Panc1 (cell line): ENCODE measurements around the gene CAPN3. TPM values are rescaled to one million over a fixed set of nuclear protein-coding genes. Genes with fewer than 3 reads are reported as not detected.

Experiments
- ATAC-seq: fragments of 200-7000 bp; cut with Tn5 transposase; 2 replicates; pipeline ENCODE4 v1.9.1; 2020; ENCODE audit warnings: mild to moderate bottlenecking, moderate library complexity
- BruUV-seq: library from RNA; stranded (reverse); fragments of 400-500 nt; replicated peaks from 2 replicates; lab custom pipeline; 2021; lab: Mats Ljungman, UMichigan
- CTCF ChIA-PET: fragments of 300-600 bp; sonication (Branson Sonifier 250); formaldehyde crosslinking; loops from one replicate; lab custom pipeline; 2022; ENCODE audit warnings: antibody characterized with exemption; lab: Charles Lee
- POLR2A ChIA-PET: fragments of 300-600 bp; sonication (Branson Sonifier 250); formaldehyde crosslinking; loops from one replicate; lab custom pipeline; 2022; ENCODE audit warnings: antibody characterized with exemption; lab: Charles Lee
- DNase-seq: peaks from one replicate; pipeline ENCODE4 v3.0.0-alpha.2; 2010; ENCODE audit warnings: low read depth, low spot score
- H3K27ac ChIP-seq: 2 replicates; pipeline ENCODE4 v1.5.1; 2011; ENCODE audit warnings: mild to moderate bottlenecking, low read length, inconsistent platforms
- H3K27me3 ChIP-seq: fragments of 200-500 bp; sonication (Bioruptor generic); 2 replicates; pipeline ENCODE4 v1.6.0; 2014; ENCODE audit warnings: low read length, inconsistent platforms; ENCODE audit not compliant: control insufficient read depth, insufficient read depth
- H3K36me3 ChIP-seq: fragments of 200-500 bp; sonication (Bioruptor generic); 2 replicates; pipeline ENCODE4 v1.5.1; 2014; ENCODE audit warnings: inconsistent platforms, mild to moderate bottlenecking, low read length, moderate library complexity; ENCODE audit not compliant: control insufficient read depth, insufficient read depth
- H3K4me1 ChIP-seq: 2 replicates; pipeline ENCODE4 v1.5.1; 2011; ENCODE audit warnings: inconsistent platforms, mild to moderate bottlenecking, low read length, moderate library complexity; ENCODE audit not compliant: control insufficient read depth, insufficient read depth
- H3K4me3 ChIP-seq, 2 experiments: 2 replicates each; pipeline ENCODE4 v1.5.1; 2011 to 2012; ENCODE audit warnings: low read depth in 2 of 2, low read length in 2 of 2, mild to moderate bottlenecking in 2 of 2, inconsistent platforms in 1 of 2, moderate library complexity in 1 of 2
- H3K9me3 ChIP-seq: fragments of 200-500 bp; sonication (Bioruptor generic); 2 replicates; pipeline ENCODE4 v1.5.1; 2014; ENCODE audit warnings: low read depth, mild to moderate bottlenecking, inconsistent platforms, low read length, moderate library complexity; ENCODE audit not compliant: control insufficient read depth, insufficient read depth
- POLR2AphosphoS5 ChIP-seq: IDR thresholded peaks from 2 replicates; pipeline ENCODE4 v1.6.1; 2012; ENCODE audit warnings: mild to moderate bottlenecking, low read depth, low read length, moderate library complexity
- SIN3A ChIP-seq: IDR thresholded peaks from 2 replicates; pipeline ENCODE4 v1.6.1; 2012; ENCODE audit warnings: low read depth, mild to moderate bottlenecking, low read length, moderate library complexity, borderline replicate concordance; ENCODE audit not compliant: insufficient read depth
- TCF7L2 ChIP-seq: IDR thresholded peaks from 2 replicates; pipeline ENCODE4 v1.6.1; 2011; ENCODE audit warnings: mild to moderate bottlenecking, low read depth, low read length, inconsistent platforms
- in situ Hi-C: cut with HindIII; loops from 2 replicates; pipeline ENCODE4 v1.10.0; 2016; ENCODE audit warnings: low sequenced_read_pairs, low pct_unique_long_range_greater_than_20kb
- intact Hi-C: fragments of 100-400 bp; cut with micrococcal nuclease; formaldehyde crosslinking; loops from one replicate; pipeline ENCODE4 v1.10.0; 2022; ENCODE audit not compliant: unreplicated experiment
- total RNA-seq: library from RNA; stranded (reverse); gene quantifications from one replicate; pipeline ENCODE4 v1.2.1, GENCODE V29; 2021; ENCODE audit not compliant: unreplicated experiment
- TF ChIP-seq, protein P1 (sequence below), 2 experiments: IDR thresholded peaks; 2 replicates each; pipeline ENCODE4 v1.6.1; 2011 to 2012; ENCODE audit warnings: low read depth in 2 of 2, control low read depth in 1 of 2, low read length in 1 of 2, mild to moderate bottlenecking in 1 of 2, moderate library complexity in 1 of 2; ENCODE audit not compliant: insufficient read depth in 1 of 2
- TF ChIP-seq, protein P2 (sequence below): fragments of 450-650 bp; IDR thresholded peaks from 2 replicates; pipeline ENCODE4 v1.5.1; 2017; ENCODE audit warnings: mild to moderate bottlenecking

CAPN3 gene
- total RNA-seq, 1 experiment from 2014 or later, result 0.31 TPM

DNA sequence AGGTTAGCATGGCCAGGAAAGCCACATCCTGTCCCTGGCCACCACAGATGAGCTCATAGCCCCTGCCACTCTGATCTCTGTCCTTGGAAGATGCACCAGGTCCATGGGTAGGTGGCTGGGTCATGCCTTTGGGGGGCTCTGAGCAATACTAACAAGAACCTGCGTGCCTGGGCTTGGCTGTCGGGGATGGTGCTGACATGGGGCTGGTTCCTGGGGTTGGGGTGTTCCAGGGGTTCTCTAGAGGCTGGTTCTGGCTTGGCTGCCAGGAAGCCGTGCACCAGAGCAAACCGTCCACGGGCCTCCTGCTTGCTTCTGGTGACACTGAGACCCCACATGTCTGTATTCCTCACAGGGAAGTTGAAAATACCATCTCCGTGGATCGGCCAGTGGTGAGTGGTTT, 44.1 kb downstream of the CAPN3 start:
- Histone ChIP-seq H3K27me3 (no peaks in the 10 kb centered on the region), H3K27ac (no peak overlapping the region), H3K36me3 (no peaks in the 10 kb centered on the region), H3K4me1 (no peaks in the 10 kb centered on the region), H3K4me3 (no peak overlapping the region), H3K9me3 (no peaks in the 10 kb centered on the region)
- ChIA-PET POLR2A (no interaction called here), CTCF (no interaction called here)
- no TSS peak for BruUV-seq
- in situ Hi-C loops (no loop called here), intact Hi-C loops (no loop called here)
- ATAC-seq, result no peak
- no peak for DNase-seq
- TF ChIP-seq, protein P1, sequence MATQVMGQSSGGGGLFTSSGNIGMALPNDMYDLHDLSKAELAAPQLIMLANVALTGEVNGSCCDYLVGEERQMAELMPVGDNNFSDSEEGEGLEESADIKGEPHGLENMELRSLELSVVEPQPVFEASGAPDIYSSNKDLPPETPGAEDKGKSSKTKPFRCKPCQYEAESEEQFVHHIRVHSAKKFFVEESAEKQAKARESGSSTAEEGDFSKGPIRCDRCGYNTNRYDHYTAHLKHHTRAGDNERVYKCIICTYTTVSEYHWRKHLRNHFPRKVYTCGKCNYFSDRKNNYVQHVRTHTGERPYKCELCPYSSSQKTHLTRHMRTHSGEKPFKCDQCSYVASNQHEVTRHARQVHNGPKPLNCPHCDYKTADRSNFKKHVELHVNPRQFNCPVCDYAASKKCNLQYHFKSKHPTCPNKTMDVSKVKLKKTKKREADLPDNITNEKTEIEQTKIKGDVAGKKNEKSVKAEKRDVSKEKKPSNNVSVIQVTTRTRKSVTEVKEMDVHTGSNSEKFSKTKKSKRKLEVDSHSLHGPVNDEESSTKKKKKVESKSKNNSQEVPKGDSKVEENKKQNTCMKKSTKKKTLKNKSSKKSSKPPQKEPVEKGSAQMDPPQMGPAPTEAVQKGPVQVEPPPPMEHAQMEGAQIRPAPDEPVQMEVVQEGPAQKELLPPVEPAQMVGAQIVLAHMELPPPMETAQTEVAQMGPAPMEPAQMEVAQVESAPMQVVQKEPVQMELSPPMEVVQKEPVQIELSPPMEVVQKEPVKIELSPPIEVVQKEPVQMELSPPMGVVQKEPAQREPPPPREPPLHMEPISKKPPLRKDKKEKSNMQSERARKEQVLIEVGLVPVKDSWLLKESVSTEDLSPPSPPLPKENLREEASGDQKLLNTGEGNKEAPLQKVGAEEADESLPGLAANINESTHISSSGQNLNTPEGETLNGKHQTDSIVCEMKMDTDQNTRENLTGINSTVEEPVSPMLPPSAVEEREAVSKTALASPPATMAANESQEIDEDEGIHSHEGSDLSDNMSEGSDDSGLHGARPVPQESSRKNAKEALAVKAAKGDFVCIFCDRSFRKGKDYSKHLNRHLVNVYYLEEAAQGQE (IDR thresholded peaks at IDR 0.05; ENCODE audit: insufficient read depth in 1 of 2, low read depth in 2 of 2, low read length in 1 of 2), result no peak
- TF ChIP-seq SIN3A (no peak), TCF7L2 (no peak), POLR2AphosphoS5 (no peak)
- TF ChIP-seq, protein P2, sequence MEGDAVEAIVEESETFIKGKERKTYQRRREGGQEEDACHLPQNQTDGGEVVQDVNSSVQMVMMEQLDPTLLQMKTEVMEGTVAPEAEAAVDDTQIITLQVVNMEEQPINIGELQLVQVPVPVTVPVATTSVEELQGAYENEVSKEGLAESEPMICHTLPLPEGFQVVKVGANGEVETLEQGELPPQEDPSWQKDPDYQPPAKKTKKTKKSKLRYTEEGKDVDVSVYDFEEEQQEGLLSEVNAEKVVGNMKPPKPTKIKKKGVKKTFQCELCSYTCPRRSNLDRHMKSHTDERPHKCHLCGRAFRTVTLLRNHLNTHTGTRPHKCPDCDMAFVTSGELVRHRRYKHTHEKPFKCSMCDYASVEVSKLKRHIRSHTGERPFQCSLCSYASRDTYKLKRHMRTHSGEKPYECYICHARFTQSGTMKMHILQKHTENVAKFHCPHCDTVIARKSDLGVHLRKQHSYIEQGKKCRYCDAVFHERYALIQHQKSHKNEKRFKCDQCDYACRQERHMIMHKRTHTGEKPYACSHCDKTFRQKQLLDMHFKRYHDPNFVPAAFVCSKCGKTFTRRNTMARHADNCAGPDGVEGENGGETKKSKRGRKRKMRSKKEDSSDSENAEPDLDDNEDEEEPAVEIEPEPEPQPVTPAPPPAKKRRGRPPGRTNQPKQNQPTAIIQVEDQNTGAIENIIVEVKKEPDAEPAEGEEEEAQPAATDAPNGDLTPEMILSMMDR, result no peak

DNA sequence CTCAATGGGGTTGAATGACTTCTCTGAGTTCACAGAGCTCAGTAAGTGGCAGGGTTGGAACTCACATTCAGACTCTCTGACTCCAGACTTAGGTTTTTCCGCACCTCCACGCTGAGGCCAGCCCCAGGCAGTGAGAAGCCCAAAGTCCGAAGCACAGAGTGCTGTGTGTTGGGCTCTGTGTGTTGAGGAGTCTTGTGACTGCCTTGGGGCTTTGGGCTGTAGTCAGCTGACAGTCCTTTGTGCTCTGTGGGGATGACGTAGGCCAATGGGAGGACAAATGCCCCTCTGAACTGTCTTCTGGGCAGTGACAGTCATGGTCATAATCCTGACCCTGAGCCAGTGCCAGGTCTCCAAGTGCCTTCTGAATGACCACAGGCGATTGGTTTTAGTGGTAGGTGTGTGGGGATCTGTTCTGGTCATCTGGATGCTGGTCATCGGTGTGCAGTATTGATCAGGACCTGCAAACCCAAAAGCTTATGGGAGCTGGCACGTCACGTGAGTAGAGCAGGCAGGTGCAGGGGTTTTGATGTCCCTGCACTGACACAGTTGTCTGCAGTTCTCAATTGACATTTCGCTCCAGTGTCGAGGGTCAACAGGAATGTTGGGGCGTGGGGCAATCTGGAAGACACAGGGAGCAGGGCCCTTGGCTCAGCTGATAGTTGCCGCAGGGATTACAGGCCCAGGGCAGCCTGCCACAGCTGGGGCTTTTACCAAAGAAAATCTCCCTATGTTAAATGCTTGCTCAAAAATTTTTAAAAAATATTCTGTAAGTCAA, 45.3 kb downstream of the CAPN3 start:
- in situ Hi-C loops, result no loop called here
- no TSS peak for BruUV-seq
- H3K4me3 ChIP-seq, result no peak overlapping the region
- POLR2A ChIA-PET, result no interaction called here
- no peaks in the 10 kb centered on the region for H3K4me1 ChIP-seq
- intact Hi-C loops, result no loop called here
- CTCF ChIA-PET, result no interaction called here
- no peak overlapping the region for H3K27ac ChIP-seq
- H3K27me3 ChIP-seq, result no peaks in the 10 kb centered on the region
- no peaks in the 10 kb centered on the region for H3K9me3 ChIP-seq
- no peak for DNase-seq
- no peak for ATAC-seq
- H3K36me3 ChIP-seq, result no peaks in the 10 kb centered on the region
- TF ChIP-seq, protein P2, result no peak
- TF ChIP-seq, protein P1 (IDR thresholded peaks at IDR 0.05; ENCODE audit: insufficient read depth in 1 of 2, low read depth in 2 of 2, low read length in 1 of 2), result no peak
- TF ChIP-seq POLR2AphosphoS5 (no peak), SIN3A (no peak), TCF7L2 (no peak)
